Dermis microvascular lymphatic vessel endothelial cell (primary cell): Measurements from ENCODE around the gene MS4A6E. TPM values are rescaled to one million over a fixed set of nuclear protein-coding genes. Genes with fewer than 3 reads are reported as not detected.
"Not testable (repeated sequence)": the region's sequence is repeated elsewhere in the genome, so short reads cannot be mapped to it uniquely, and the experiment has no call there.

ENCODE experiments used
- DNase-seq, 2 donors: peaks; one replicate each; pipeline versions ENCODE4 v3.0.0 to v3.0.0-alpha.2; 2010; ENCODE audit warnings: low read depth in 2 of 2
- total RNA-seq: library from RNA; depleted of rRNA; stranded (reverse); fragments of >200 nt; gene quantifications from 2 replicates; pipeline ENCODE4 v1.2.1, GENCODE V29; 2014

Gene MS4A6E
- total RNA-seq, 1 donor from 2014 or later = not detected

- DNase-seq = no peak
These were observed 9.8 kb downstream of the MS4A6E start for GRCh38 chr11:60336767-60337391.

DNA sequence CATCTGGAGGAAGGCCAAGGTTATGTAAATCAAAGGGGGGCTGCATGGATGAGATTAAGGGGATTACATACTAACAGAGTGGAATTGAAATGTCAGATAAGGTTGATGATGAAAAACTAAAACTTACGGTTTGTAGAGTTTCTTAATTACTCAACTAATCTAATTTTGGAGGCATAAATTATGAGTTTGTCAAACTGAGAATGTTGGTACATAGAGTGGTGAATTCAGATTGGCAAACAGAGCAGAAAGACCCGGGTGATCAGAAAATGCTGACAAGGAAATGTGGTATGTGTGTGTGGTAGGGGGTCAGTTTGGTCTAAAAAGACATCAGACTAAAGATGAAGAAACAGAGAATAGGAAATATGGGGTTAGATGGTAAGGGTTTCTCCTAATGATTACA lies 11.0 kb downstream of the MS4A6E start:
- DNase-seq = no peak

- no peak for DNase-seq
These were observed 12.3 kb downstream of the MS4A6E start for GRCh38 chr11:60339356-60339755.

DNA sequence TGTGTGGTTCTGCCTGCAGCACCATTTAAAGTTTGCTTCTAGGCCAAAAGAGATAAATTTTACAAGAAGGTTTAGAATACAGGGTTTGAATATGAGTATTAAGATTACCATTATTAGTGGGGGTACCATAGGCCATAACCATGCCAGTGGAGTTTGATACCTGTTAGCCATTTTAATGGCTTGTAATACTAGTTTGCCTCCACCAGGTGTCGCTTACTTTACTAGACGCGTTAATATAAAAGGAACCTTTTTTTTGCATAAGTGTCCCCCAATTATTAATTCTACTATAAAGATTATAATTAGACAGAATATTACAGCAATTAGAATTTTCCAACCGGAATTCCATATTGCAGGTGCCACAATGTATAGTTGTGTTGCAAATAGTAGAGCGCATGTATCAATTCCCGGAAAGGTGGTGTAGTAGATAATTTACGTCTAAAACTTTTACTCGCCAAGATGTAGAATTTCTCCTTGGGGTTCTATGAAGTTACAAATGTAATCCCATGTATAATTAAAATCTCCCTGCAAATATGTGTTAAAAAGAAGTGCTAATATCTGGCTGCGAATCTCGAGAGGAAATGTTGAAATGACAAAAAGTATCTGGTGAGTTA lies 16.1 kb downstream of the MS4A6E start:
- peak in 1 of 2 donors; percentile 29 for DNase-seq

- DNase-seq = no peak
These were observed 17.1 kb downstream of the MS4A6E start for GRCh38 chr11:60344146-60344545.

GRCh38 chr11:60345489-60345888 lies 18.4 kb downstream of the MS4A6E start:
- DNase-seq = peak; percentile 16 to 56

DNA sequence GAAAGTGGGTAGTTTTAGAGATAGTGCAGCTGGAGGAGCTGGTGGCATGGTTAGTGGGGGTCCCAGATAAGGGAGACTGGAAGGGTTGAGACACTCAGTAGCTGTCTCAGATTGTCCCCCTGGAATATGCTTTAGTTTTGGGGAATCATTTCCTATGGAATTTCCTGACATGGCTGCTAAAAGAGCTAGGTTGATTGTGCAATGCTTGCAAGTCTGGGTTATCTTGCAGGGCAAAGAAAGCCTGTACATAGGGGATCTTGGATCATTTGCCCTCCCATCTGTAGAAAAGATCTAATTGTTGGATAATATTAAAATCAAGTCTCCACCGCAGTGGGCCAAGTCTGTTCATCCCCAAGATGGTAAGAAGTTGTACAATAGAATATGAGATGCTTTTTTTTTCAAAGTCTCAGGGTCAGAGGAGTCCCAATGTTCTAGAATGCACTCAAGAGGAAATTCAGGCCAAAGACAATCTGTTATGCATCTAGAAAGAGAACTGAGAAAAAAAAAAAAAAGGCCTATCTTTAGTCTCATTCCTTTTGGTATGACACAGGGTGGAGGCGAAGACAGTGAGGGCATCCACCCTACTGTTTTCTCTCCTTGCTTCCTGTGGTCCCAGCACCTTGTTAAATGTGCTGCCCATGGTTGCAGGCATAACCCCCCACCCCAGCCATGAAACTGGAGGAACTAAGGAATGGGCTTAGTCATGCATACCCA lies 20.2 kb downstream of the MS4A6E start:
- DNase-seq = no peak

GRCh38 chr11:60348116-60348515 lies 21.1 kb downstream of the MS4A6E start:
- no peak for DNase-seq

GRCh38 chr11:60349990-60350389 lies 22.9 kb downstream of the MS4A6E start:
- DNase-seq = no peak

GRCh38 chr11:60357771-60358170 lies 30.7 kb downstream of the MS4A6E start:
- DNase-seq = no peak

- DNase-seq = no peak
These were observed 33.6 kb downstream of the MS4A6E start for GRCh38 chr11:60360621-60361020.

DNA sequence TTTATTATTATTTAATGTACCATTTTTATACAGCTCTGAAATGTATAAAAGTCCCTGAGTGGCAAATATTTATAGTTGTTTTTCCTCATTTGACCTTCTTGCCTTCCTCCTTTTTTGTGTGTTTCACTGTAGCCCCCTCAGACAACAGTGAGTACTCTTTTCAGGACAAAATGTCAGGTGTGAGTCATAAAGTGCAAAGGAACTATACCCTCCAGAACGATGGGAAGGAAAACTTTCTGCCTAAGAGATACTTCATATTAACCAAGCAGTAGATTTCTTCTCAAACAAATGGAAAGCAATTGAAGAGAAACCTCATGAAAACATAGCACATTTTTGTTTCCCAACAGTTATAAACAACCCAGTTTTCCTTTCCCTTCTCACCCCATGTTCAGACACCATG lies 35.2 kb downstream of the MS4A6E start:
- DNase-seq = no peak

DNA sequence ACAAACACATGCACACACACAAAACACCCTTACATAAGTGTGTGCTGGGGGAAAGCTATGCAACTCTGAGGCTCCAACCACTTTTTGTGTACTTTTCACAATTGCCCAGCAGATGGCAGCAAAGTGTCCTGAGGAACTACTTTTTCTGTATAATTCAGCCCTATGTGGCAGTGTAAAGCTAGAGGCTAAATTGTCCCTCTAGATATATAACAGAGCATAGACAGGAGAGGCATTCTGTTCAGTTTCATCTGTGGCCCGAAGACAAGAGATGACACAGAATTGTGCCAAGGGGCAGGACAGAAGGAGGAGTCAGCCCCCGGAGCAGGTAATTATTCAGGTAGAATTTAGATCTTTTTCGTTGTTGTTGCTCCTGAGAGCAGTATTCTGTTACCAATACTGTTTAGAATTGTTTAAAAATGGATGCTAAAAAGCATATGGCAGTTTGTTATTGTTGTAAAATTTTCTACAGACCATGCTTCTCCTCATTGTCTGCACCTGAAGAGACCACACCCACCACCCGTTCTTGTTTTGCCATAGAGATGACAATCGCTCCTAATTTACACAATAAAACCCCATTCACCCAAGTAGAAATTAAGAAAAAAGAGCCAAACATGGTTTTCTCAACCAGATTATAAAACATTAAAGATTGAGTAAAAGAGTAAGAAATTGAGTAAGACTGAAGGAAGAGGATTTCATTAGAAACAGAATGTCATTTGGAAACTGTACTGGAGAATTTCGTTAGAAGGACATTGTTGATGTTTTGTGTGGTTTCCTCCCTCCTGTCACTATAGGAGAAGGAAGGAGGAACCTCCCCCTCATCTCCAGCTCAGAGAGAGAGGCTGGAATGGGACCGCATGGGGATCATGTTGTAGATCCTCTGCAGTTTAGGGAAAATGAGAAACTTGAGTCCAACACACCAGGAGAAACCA lies 36.8 kb downstream of the MS4A6E start:
- DNase-seq = peak; percentile 30 to 69

DNA sequence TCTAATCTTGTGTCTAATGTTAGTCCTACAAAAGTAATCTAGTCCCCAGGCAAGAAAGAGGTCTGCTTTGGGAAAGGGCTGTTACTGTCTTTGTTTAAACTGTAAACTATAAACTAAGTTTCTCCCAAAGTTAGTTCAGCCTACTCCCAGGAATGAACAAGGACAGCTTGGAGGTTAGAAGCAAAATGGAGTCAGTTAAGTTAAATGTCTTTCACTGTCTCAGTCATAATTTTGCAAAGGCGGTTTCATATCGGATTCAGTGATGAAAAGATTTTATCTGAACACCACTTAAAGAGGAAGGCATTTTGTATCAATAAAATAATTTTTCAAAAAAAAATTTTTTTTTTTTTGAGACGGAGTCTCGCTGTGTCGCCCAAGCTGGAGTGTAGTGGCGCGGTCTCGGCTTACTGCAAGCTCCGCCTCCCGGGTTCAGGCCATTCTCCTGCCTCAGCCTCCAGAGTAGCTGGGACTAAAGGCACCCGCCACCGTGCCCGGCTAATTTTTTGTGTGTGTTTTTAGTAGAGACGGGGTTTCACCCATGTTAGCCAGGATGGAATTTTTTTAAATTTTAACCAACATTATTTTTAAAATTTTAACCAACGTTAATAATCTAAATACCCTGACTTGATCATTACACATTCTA lies 39.3 kb downstream of the MS4A6E start:
- DNase-seq = not testable (repeated sequence)

GRCh38 chr11:60367009-60367408 lies 40.0 kb downstream of the MS4A6E start:
- DNase-seq = no peak

DNA sequence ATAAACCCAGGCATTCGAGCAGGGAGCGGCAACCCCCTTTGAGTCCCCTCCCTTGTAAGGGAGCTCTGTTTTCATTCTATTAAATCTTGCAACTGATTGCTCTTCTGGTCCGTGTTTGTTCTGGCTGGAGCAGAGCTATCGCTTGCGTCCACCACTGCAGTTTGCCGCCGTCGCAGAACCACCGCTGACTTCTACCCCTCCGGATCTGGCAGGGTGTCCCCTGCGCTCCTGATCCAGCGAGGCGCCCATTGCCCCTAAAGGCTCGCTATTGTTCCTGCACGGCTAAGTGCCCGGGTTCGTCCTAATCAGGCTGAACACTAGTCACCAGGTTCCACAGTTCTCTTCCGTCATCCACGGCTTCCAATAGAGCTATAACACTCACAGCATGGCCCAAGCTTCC lies 40.8 kb downstream of the MS4A6E start:
- DNase-seq = no peak

DNA sequence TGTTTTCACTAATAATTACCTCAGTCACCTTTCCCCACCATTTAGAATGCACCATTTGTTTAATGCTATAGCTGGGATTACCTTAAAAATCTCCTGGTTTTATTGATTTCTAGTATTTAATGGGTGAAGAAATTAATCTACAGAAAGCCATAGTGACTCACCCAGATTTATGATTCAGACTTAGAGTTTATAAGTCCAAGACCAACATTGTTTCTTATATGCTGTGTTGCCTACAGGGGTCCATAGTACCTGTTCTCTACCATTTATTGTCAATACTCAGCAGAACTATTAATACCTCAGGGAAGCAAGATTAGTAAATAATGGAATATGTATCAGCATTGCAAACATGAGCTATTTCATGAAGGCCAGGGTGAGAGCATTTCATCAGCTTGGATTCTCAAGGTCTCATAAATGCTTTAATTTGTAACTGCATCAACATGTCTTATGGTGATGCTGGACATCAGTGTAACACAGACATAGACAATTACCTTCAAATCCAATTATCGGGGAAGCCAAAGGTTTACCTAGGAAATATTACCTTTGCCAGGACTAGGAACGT lies 43.3 kb downstream of the MS4A6E start:
- DNase-seq = peak in 1 of 2 donors; percentile 15

GRCh38 chr11:60370811-60371298 lies 43.8 kb downstream of the MS4A6E start:
- peak in 1 of 2 donors; percentile 73 for DNase-seq

- no peak for DNase-seq
These were observed 44.3 kb downstream of the MS4A6E start for GRCh38 chr11:60371386-60371785.

GRCh38 chr11:60371854-60372253 lies 44.8 kb downstream of the MS4A6E start:
- no peak for DNase-seq

GRCh38 chr11:60372767-60373166 lies 45.7 kb downstream of the MS4A6E start:
- no peak for DNase-seq
